DMS79 (cell line): ENCODE results near the gene MTURN.

ENCODE experiments used
- DNase-seq: peaks from one replicate; lab custom pipeline; 2025; lab: John Stamatoyannopoulos, UW

Gene MTURN

DNA sequence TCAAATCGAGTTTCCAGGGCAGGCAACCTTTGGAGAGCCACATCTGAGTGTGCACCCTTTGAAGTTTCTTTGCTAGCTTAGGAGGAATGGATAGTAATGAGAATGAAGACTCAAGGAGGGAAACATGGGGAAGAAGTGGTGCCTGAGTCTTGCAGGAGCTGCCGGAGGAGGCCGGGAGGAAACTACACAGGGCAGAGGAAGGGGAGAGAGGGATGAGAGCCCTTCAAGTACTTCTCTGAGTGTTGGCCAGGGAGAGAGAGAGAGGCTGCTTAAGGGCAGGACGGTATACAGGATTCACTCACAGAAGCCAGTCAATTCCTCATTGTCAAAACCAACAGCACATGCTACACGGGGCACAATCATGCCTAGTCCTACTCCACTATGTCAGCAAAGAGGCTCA is 75.2 kb downstream of the MTURN start:
- DNase-seq = no peak
